Activated T-cell treated with anti-CD3 and anti-CD28 coated beads for 48 hours (primary cell): Measurements from ENCODE around the gene VGLL4.
A peak's percentile ranks its signal among the peaks of the same experiment; 100 is the strongest.
"Not testable (repeated sequence)": the region's sequence is repeated elsewhere in the genome, so short reads cannot be mapped to it uniquely, and the experiment has no call there.

ENCODE experiments used
- DNase-seq: peaks from one replicate; pipeline ENCODE4 v3.0.0-alpha.2; 2020; ENCODE audit warnings: low read depth

VGLL4 gene

GRCh38 chr3:11606090-11606784 lies 37.5 kb downstream of the VGLL4 start:
- no peak for DNase-seq

GRCh38 chr3:11605398-11605797 lies 38.3 kb downstream of the VGLL4 start:
- no peak for DNase-seq

GRCh38 chr3:11604139-11604892 lies 39.4 kb downstream of the VGLL4 start:
- no peak for DNase-seq

GRCh38 chr3:11603628-11604027 lies 40.1 kb downstream of the VGLL4 start:
- DNase-seq: no peak

GRCh38 chr3:11602886-11603527 lies 40.7 kb downstream of the VGLL4 start:
- DNase-seq: no peak

- no peak for DNase-seq
Measured at GRCh38 chr3:11602239-11602840, 41.4 kb downstream of the VGLL4 start.

- peak; percentile 41 for DNase-seq
Measured at GRCh38 chr3:11601446-11602238, 42.1 kb downstream of the VGLL4 start.

GRCh38 chr3:11600501-11601282 lies 43.0 kb downstream of the VGLL4 start:
- no peak for DNase-seq

- no peak for DNase-seq
Measured at GRCh38 chr3:11596387-11596786, 47.3 kb downstream of the VGLL4 start.

- not testable (repeated sequence) for DNase-seq
Measured at GRCh38 chr3:11595024-11595423, 48.7 kb downstream of the VGLL4 start.

- no peak for DNase-seq
Measured at GRCh38 chr3:11593318-11594034, 50.2 kb downstream of the VGLL4 start.

GRCh38 chr3:11592445-11593298 lies 51.0 kb downstream of the VGLL4 start:
- no peak for DNase-seq

- no peak for DNase-seq
Measured at GRCh38 chr3:11591391-11592282, 52.1 kb downstream of the VGLL4 start.

GRCh38 chr3:11591002-11591355 lies 52.7 kb downstream of the VGLL4 start:
- no peak for DNase-seq

GRCh38 chr3:11589706-11590105 lies 54.0 kb downstream of the VGLL4 start:
- DNase-seq: no peak

GRCh38 chr3:11588755-11589154 lies 55.0 kb downstream of the VGLL4 start:
- DNase-seq: no peak

GRCh38 chr3:11588338-11588737 lies 55.4 kb downstream of the VGLL4 start:
- DNase-seq: no peak

- no peak for DNase-seq
Measured at GRCh38 chr3:11587766-11588165, 55.9 kb downstream of the VGLL4 start.
